ENCODE data around the gene ARMC9.

The ARMC9 gene

DNA sequence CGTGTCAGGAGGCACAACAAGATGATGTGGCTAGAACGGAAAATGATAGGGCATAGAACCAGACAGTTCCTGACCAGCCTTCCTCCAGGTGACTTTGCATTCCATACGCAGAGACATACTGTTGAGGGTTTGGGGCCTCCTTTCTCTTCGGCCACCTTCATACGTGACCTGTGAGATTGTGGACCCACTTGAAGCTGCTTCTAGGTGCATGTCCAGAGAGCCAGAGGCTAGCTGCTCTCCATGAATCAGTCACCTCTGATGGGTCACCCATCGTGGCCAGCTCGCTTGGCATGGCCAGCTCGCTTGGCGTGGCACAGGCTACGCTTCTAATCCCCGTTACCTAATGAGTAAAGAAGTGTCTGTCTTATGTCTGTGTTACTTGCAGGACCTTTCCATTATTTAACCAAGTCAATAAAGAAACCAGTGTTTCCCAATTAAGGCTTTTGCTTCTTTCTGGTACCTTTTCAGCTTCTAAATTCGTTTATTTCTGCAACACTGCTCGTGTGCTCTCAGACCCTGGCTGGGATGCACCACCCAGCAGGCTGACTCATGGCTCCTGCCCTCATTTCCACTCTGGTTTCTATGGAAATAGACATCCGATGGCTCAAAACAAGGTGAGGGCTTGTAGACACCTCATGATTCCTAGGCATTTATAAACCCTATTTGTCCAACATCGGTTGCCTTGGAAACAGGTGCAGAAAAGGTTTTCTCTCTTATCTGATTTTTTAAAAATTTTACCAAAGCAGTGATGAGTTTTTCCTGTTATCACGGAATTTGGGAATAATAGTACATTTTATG is 110.4 kb downstream of the ARMC9 start:
- no peak for DNase-seq (ENCODE audit: low read depth, low spot score)

DNA sequence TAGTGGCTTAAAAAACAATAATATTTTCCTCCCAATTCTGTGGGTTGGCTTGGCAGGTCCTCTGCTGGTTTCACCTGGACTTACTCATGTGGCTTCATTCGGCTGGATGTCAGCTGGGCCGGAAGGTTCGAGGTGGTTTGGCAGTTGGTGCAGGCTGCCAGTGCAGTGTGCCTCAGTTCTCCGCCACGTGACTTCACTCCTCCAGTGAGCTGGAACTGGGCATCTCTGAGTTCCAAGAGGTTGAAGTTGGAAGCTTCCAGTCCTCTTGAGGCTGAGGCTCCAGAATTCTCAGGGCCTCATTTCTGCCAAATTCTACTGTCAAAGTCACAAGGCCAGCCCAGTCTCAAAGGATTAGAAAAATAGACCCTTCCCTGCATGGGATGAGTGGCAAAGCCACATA is 113.6 kb downstream of the ARMC9 start:
- DNase-seq (ENCODE audit: low read depth, low spot score): no peak

DNA sequence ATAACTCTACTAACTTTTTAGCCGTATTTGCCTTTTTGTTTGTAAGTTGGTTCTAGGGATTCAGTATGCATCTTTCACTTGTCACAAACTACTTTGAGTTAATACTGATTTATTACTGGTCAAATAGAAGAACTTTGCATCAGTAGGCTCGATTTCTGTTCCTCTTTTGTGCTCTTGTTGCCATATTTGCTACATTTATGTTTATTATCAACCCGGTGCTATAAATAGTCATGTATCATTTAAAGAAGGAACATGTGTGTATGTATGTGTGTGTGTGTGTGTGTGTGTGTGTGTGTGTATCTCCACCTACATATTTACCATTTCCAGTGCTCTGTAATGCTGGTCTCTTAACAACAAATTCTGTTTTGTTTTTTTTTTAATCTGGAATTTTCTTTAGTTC is 117.5 kb downstream of the ARMC9 start:
- no peak for DNase-seq (ENCODE audit: low read depth, low spot score)

DNA sequence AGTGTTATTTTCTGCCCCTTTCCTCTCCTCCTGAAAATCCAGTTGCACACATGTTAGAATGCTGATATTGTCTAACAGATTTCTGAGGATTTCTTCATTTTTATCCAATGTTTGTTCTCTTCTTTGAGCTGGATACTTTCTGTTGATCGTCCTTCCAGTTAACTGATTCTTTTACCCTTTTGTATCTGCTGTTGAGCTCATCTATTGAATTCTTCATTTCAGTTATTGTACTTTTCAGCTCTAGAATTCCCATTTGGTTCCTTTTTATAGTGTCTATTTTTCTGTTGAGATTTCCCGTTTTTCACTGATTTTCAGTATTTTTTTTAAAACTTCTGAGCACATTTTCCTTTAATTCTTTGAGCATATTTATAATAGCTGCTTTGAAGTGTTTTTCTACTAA is 119.1 kb downstream of the ARMC9 start:
- DNase-seq (ENCODE audit: low read depth, low spot score): no peak

DNA sequence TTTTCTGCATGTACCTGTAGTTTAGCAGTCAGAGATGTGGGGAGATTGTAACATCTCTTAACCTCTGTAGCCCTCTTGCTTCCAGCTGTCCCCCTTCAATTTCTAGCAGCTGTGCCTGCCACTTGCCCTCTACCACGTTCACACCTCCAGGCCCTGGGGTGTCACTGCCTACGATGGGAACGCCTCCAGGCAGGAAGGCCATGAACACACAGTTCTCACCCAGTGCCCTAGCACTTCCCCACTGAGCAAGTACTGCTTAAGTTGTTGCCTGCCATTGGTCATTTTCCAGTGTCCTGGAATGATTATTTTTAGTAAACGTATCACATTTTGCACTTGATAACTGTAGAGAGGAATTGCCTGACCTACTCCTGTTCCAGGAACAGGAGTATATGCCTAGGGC is 120.0 kb downstream of the ARMC9 start:
- no peak for DNase-seq (ENCODE audit: low read depth, low spot score)

DNA sequence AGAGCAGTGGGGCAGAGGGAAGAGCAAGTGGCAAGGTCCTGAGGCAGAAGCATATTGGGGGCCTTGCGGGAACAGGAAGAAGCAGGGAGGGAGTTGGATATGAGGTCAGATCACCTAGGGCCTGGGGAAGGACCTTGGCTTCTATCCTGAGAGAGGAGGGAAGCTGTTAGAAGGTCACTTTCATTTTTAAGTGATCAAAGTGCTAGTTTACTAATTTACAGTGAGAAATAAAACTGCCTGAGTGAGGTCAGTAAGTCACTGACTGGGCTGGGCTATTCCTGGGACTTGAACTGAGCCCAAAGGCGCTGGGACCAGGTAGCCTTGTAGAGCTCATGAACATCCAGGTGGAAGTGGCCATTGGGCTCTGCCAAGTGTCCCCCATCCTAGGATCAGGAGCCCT is 120.5 kb downstream of the ARMC9 start:
- no peak for DNase-seq (ENCODE audit: low read depth, low spot score)

DNA sequence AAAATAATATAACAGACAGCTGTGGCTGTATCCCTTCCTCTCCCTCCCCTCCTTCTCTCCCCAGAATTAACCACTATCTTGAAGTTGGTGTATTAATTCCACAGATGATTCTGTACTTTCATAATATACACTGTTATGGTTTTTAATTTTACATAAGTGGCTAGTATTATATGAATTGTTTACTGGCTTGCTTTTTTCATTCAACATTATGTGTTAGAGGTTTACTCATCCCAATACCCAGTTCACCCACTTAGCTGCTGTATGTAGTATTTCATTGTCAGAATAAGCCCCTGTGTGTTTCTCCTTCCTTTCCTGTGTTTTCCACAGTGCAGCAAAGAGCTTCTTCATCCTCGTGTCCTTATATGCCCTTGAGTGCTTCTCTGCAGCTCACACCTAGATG is 121.4 kb downstream of the ARMC9 start:
- DNase-seq (ENCODE audit: low read depth, low spot score): no peak

DNA sequence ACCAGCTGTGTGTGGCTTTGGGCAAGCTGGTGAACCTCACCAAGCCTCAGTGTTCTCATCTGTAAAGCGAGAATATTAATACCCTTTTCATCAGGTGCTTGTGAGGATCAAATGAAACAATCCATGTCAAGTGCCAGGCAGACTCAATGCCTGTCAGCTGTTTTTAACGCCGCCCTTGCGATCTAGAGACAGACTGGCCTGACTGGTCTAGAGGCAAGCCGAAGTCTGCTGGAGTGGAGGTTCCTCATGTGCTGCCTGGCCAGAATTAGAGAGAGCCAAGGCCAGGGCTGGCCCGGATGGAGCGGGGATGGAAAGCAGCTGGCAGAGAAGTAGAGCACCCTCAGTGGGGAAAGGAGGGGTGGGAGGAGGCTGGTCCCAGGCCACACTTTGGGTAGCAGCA is 122.6 kb downstream of the ARMC9 start:
- no peak for DNase-seq (ENCODE audit: low read depth, low spot score)

DNA sequence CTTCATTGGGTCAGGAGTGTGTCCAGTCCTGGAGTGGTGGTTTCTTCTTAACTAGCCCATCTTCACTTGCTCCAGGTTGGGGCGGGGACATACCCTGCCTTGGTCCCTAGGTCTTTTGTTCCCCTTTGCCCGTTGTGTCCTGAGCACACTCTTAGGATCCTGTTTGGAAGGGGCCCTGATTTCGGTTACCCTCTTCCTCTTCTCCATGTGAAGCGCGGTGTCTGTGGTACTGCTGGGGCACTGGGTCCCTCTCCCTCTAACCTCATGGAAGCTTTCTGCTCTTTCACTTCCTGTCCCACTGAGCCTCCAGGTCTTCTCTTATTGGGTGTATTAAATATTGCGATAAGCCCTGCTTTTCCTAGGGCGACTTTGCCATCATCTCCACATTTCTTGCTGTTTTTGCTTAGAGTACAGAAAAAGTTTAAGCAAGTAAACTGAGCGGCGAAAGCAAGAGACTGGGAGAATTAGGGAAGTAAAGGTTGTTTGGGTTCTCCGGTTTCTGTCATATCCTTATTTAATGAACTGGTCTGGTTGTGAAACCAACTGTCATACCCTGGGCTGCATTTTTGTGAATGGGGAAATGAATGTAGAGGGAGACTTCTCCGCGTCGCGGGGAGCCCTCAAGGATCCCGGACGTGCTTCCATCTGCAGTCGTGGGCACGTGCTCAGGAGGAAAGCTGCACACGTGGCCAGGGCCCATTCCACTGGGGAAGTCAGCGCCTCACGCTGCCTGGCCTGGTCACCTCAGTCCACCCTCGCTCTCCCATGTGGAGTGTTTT is 123.3 kb downstream of the ARMC9 start:
- no peak for DNase-seq (ENCODE audit: low read depth, low spot score)

DNA sequence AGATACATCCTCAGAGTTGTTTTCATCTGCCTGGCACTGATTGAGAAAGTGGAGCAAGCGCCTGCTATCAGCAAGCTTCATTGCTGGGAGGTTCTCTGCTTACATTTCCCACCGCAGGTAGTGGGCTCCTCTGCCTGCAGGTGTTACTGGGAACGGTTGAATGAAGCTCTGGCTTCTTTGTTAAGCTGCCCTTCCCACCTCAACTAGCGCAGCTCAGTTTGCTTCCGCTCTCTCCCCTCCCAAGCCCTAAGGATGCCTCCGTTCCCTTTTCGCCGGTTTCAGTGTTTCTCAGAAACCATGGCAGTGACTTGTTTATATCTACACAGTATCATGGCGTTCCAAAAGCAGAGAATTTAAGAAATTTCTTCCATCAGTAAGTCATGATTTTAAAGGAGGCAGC is 124.9 kb downstream of the ARMC9 start:
- DNase-seq (ENCODE audit: low read depth, low spot score): no peak

DNA sequence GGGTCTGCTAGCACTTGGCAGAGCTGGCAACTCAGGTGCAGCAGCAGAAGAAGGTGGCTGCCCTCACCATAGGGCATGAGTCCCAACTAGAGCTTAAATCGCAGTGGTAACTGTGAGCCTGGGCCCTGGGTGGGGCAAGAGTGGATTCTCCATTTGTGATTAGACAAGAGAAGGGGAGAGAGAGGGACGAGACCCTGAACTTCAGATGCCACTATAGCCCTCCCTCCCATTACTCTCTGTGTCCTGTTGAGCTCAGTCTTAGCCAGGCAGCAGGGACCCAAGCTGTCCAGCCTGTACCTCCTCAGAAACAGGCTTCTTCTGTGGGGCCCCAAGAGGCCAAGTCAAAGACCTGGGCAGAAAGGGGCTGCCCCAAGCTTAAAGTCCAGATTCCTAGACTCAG is 127.4 kb downstream of the ARMC9 start:
- no peak for DNase-seq (ENCODE audit: low read depth, low spot score)

DNA sequence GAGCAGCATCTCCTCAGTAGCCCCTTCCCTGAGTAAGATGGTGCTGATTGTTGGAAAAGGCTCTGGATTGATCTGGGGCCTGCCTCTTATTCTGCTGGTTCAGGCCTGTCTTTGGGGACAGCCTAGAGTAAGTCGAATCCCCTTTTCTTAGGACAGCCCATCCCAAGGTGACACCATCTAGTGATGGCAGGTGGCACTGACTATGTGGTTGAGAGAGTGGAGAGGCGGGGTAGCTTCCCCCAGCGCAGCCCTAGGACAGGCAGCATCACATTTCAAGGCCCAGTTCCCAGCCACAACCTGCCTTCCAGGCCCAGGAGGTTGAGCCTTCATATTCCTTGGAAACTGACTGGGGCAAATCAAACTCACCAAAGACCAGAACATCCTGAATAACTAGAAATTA is 128.0 kb downstream of the ARMC9 start:
- DNase-seq (ENCODE audit: low read depth, low spot score): no peak

DNA sequence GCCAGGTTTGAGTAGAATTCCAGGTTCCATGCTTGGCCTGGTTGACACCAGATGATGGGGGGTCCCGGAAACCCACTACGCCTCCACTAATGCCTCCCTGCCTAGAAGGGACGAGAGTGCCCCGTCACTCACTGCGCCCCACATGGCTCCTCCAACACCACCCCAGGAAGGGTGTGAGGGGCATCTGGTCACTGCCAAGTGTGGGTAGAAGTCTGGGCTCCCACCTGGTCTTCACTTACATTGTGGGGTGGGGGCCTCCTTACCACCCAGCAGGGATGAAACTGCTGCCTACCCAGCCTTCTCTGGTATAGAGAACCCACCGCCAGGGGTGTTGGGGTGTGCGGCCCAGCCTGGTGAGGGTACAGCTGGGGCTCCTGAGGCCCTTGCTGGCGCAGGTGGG is 131.9 kb downstream of the ARMC9 start:
- DNase-seq (ENCODE audit: low read depth, low spot score): no peak

DNA sequence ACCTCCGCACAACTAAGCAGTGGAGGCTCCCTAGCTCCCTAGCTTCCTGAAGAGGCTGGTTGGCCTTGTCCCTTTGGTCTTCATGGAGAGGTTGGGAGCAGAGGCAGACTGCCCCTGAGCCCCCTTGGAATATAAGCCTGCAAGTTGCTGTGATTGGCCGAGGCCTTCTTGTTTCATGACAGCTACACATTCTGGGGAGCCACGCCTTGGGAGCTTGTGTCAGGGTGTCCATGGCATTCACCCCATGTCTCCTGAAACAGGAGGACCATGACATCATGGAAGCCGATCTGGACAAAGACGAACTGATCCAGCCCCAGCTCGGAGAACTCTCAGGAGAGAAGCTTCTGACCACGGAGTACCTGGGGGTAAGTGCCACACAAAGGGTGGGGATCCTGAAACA is 133.1 kb downstream of the ARMC9 start:
- no peak for DNase-seq (ENCODE audit: low read depth, low spot score)

DNA sequence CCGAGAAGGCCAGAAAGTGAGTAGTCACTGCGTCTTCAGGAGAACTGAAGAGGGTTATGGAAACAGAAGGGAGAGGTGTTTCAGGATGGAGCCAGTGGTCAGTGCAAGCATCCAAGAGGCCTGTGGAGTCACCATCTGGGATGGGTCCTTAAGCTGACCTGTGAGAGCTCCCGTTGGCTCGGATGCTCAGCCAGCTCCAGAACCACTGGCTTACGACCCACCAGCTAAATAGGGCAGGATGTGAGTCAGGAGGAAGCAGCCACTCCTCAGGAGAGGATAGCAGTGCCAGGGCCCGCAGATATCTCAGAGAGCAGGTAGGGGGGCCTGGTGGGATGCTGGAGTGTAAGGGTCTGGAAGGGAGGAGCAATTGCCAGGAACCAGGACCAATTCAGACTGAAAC is 134.0 kb downstream of the ARMC9 start:
- no peak for DNase-seq (ENCODE audit: low read depth, low spot score)

DNA sequence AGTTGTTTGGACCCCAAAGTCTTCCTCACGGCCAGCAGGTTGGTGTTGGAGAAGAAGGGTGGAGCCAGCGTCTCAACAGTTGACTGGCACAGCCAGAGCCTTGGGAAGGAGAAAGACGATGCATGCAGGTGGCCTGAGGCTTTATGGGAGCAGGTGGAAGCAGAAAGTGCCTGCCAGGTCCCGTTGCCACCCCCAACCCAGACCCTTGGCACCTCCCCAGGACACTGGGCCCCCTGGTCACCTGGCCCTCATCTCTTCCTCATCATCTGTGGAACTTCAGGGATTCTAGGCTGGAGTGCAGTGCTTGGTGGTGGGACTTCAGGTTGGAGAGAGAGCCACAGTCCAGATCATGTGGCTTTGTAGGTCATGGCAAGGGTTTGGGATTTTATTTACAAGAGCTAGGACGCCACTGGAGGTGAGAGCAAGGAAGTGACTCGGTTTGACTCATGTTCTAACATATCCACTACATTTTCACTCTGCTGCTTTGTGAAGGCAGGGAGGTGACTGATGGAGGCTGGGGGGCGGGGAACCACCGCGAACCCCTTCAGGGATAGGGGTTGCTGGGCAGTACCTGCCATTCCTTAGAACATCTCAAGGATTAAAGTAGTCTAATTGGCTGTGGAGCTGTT is 134.6 kb downstream of the ARMC9 start:
- no peak for DNase-seq (ENCODE audit: low read depth, low spot score)

DNA sequence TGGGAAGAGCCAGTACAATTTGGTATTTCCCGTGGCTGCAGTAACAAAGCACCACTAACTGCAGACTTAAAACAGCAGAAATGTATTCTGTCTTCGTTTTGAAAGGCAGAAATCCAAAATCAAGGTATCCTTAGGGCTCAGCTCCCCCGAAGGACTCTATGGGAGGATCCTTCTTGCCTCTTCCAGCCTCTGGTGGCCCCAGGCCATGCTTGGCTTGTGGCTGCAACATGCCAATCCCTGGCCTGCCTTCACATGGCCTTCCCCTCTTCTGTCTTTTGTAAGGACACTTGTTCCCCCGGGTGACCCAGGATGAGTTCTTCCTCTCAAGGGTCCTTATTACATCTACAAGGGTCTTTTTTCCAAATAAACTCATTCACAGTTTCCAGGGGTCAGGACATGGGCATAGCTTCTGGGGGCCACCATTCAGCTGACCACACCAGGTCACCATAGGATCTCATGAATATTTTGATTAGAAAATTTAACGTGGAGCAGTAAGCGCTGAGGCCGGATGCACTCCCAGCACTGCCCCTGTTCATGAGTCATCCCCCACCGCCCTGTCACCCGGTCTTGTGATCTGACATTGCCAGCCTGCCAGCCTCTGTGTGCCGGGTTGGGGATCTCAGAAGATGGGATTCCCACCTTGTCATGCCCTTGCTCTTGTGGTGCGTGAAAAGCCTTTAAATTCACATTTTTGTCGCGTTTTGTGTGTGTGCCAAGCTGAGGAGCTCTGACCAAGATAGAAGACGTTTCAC is 135.9 kb downstream of the ARMC9 start:
- DNase-seq (ENCODE audit: low read depth, low spot score): no peak

DNA sequence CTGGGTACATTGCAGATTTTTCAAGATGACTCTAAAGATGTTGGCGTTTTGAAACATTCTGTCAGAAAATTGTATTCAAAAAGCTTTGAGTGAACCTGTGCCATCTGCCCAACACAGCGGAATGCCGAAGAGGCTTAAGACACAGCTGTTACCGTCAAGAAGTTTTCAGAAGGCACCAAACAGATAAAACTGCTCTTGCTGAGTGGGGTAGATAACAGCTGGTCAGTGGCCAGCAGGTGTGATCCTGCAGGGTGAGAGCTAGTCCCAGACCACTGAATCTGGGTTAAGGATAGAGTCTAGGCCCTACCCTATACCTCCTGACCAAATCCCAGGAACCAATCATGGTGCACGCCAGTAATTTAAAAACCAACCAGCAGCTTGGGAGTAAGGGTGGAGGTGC is 136.6 kb downstream of the ARMC9 start:
- DNase-seq (ENCODE audit: low read depth, low spot score): no peak

DNA sequence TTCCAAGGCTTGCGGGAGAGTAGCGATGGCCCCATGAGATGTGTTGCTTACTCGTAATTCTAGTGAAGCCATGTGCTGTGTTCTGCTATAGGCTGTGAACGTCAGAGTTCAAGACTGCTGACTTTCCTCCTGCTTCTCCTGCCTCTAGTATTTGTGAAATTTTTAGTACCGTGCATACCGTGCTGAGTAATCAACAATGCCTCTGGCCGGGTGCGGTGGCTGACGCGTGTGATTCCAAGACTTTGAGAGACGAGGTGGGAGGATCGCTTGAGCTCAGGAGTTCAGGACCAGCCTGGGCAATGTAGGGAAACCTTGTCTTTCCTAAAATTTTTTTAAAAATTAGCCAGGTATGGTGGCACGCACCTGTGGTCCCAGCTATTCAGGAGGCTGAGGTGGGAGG is 137.2 kb downstream of the ARMC9 start:
- no peak for DNase-seq (ENCODE audit: low read depth, low spot score)

DNA sequence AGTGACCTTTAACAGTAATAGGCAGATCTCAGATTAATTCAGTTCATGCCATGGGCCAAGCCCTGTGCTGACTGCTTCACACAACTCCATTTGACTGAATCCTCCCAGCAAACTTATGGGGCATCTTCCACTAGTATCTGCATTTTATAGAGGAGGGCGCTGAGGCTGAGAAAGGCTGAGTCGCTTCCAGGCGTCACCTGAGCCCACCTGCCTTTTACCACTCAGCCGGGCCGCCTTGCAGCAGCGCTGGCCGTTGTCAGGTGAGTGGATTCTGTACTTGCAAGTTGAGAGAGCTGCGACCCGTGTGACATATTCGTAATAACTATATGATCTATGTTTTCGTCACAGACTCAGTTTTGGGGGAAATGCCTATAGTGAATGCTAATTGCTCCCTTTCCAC is 137.8 kb downstream of the ARMC9 start:
- DNase-seq (ENCODE audit: low read depth, low spot score): no peak

DNA sequence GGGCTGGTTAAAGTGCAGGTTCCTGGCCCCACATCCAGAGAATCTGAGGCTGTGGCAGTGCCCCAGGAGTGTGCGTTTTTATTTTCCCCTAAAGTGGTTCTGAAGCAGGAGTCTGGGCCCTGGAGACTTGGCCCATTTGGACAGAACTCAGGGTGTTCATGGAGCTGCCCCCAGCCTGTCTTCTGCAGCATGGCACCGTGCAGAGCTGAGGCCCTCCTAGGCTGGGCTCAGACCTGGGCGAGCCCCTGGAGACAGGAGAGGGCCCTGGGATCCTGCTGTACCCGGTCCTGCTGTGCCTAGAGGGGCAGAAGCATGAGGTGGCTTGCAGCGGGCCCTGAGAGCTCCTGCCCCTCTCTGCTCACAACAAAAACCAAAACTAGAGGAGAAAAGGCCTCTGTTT is 138.3 kb downstream of the ARMC9 start:
- DNase-seq (ENCODE audit: low read depth, low spot score): no peak

All from activated CD4-positive, CD25-positive, alpha-beta regulatory T cell treated with anti-CD3 and anti-CD28 coated beads, Interleukin-2, amount 50 U/mL, for 16 hours (primary cell).